GM21825 (cell line): ENCODE data around the gene GAS2.
A peak's percentile ranks its signal among the peaks of the same experiment; 100 is the strongest.

Experiments used
- ATAC-seq: cut with Tn5 transposase; IDR thresholded peaks from one replicate; pipeline ENCODE4 v1.9.1; 2021; ENCODE audit warnings: mild to moderate bottlenecking, moderate library complexity; ENCODE audit not compliant: unreplicated experiment

Gene GAS2

DNA sequence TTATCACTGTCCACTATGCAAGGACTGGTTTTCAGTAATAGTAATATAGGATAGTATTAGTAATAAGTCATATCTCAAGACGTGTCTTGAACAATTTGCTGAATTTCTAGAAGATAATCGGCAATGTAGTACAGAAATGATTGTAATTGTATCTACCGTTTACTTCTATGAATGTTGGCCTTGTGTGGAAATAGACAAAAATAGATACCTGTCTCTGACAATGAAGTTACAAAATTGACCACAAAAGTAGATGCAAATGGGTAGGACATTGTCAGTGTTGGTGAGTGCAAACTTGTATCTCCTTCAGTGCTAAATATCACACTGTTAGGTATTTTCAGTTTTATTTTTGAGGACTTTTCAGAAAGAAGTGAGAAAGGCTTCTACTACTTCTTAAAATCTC, 120.1 kb downstream of the GAS2 start:
- ATAC-seq = peak; percentile 75

GRCh38 chr11:22787055-22787454, 120.6 kb downstream of the GAS2 start:
- no peak for ATAC-seq

DNA sequence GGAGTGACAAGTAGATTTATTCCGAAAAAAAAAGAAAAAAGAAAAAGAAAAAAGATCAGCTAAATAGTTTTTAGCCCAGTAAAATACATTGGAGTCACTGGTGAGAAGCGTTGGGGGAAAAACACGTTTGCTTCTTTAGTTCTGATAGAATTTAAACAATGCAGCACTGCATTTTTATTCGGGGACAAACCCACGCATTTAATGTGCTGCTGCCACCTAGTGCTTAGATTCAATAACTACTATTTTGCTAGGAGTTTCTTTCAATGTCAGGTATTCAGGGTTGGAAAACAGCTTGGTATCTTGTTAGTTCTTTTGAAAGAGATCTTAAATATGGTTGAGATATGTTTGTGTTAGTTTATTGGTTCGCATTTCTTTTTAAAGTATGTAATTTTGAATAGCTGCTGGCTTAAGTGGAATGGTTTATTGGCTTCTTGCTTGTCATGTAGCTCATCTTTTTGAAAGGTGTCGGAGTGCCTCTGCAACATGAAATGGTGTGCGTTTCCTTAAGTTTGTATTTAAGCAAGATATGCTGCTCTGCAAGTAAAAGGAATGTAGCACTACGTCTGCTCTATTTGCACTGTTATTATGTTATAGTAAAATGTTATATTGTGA, 121.2 kb downstream of the GAS2 start:
- no peak for ATAC-seq

- no peak for ATAC-seq
Measured at GRCh38 chr11:22792497-22792896, 126.1 kb downstream of the GAS2 start.

DNA sequence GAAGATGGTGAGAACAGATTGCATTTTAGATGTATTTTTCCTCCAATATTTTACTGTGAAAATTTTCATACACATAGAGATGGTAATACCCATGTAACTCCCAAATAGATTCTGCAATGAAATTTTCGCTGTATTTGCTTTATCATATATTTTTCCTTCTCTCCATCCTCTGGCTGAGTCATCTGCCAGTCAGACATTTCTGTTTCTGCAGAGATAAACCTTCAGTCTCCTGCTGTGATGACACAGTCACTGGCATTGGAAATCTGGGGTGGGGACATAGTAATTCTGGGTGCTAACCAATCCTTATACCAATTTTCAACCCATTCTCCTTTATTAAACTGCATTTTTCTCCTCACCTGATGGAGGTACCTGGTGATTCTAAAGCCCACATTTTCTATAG, 129.5 kb downstream of the GAS2 start:
- ATAC-seq = no peak

GRCh38 chr11:22797047-22797446, 130.6 kb downstream of the GAS2 start:
- ATAC-seq = no peak

DNA sequence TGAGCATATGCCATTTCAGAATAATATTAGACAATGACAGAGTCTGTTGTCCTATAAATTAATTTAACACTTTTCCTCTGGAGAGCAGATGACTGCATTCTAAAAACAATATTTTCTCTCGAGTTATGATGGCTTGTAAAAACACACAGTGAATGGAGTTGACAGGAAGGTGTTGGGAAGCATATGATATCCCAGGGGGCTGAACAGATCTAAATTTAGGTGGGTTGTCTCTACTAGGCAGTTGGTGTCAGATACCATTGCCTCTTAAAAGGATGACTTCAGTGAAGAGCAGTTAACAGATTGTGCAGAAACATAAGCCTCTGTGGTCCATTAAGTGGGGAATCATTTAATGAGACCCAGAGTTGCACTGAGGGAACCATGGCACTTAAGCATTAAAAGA, 132.5 kb downstream of the GAS2 start:
- no peak for ATAC-seq

DNA sequence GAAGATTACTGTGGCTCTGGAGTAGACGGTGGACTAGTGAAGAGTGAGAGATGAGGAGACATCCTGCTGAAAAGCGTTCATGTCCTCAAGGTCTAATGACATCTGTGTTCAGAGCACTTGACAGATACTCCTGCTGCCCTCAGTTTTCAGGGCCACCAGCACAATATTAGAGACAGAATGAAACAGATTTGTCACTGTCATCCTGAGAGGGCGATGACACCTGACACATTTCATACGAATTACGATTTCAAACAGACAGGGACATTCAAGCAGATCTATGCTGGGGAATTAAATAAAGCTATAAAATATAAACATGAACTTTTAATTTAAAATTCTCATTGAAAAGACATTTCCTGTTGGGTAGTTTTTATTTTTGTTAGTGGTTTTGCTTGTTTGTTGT, 134.1 kb downstream of the GAS2 start:
- no peak for ATAC-seq

DNA sequence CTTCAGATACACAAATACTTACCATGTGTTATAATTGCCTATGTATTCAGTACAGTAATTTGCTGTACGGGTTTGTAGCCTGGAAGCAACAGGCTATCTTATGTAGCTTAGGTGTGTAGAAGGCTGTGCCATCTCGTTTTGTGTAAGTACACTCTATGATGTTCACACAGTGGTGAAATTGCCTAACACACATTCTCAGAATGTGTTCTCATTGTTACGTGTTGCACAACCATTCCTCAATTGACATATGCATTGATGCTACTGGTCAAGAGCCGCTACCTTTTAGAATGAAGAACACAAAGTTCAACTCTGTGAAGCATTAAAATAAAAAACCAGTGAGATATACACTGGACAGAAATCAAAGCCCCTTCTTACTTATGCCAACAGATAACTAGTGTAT, 136.4 kb downstream of the GAS2 start:
- ATAC-seq = no peak

DNA sequence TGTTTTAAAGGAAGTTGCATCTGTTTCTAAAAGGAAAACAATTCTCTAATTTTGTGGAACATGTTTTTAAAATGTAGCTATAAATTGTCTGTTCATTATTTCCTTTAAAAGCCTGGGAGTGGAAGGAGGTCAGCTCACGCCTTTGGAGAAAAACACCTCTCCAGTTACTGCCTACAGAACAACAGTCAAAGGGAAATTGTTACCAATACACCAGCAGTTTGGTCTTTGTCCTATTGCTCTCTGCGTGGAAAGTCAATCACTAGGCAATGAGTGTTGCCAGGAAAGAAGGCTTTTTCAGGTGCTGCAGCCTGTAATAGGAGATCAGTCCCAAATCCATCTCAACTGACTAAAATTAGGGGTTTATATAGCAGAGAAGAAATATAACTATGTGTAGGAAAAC, 141.0 kb downstream of the GAS2 start:
- ATAC-seq = no peak

DNA sequence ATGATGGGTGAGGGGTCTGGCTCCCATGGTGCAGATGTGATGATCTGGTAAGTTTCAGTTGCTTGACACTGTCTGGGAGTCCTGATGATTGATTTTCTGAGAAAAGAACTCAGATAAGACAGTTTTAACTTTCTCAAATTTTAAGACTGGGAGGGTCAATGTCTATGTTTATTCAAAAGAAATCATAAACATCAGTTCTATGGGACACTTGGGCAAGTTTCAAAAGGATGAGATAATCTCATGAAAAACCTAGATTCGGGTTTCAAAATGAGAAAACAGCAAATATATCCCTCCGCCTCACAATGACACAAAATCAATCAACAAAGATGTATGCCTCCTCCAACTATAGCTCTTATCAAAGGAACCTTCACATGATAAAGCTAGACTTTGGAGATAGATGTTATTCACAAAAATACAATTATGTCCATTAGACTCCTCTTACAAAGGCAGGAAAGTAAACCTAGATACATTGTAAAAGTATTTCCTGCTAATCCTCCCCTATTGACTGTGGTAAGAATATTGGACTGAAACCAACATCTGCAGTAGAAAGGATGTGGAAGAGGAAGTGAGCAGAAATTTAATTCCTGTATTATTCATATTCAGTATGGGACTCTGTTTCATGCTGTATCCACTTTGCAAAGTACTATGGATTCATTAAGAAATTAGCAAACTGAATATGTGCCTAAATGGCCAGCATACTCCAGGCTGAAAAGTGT, 141.6 kb downstream of the GAS2 start:
- peak; percentile 93 for ATAC-seq

DNA sequence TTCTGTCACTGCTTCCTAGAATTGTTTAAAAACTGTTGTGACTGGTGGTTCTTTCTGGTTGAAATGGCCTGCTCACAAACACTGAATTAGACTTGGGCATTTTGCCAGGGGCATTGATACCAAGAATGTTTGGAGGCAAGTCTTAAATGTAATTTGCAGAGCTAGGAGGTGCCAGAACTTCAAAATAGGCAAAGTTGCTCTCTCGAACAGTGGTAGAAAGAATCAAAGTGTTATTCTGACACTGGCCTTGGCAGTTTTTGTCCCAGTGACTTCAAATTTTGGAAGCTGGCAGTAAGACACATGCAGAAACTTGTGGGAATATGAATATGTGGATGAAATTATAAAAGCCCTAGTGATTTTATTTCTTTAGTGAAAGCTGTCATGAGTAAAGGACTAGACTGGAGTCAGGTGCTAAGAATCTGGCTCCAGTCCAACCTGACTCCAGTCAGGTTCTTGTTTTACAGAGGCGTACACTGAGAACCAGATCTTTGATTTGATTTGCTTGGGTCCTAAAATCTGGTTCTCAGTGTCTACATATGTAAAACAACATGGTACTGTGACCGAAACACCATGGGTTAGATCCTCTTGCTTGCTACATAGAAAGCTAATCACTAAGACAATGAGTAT, 142.3 kb downstream of the GAS2 start:
- ATAC-seq = peak; percentile 40

GRCh38 chr11:22809893-22810292, 143.5 kb downstream of the GAS2 start:
- ATAC-seq = no peak

DNA sequence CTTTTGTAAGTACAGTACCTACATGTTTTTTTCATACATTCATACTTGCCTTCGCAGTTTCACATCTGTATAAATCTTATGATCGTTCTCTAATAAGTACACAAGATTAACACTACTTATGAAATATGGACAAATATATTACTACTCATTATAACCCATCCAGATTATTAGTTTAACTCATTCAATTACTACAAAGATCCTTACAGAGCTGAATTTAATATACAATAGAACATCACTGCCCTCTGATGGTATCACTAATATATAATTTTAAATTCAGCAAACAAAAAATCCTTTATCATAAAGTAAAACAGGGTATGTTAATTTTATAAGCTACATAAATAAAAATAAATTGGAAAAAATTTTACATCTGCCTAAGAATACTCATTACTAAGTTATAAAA, 155.8 kb downstream of the GAS2 start:
- no peak for ATAC-seq

GRCh38 chr11:22828373-22828772, 162.0 kb downstream of the GAS2 start:
- ATAC-seq = no peak

DNA sequence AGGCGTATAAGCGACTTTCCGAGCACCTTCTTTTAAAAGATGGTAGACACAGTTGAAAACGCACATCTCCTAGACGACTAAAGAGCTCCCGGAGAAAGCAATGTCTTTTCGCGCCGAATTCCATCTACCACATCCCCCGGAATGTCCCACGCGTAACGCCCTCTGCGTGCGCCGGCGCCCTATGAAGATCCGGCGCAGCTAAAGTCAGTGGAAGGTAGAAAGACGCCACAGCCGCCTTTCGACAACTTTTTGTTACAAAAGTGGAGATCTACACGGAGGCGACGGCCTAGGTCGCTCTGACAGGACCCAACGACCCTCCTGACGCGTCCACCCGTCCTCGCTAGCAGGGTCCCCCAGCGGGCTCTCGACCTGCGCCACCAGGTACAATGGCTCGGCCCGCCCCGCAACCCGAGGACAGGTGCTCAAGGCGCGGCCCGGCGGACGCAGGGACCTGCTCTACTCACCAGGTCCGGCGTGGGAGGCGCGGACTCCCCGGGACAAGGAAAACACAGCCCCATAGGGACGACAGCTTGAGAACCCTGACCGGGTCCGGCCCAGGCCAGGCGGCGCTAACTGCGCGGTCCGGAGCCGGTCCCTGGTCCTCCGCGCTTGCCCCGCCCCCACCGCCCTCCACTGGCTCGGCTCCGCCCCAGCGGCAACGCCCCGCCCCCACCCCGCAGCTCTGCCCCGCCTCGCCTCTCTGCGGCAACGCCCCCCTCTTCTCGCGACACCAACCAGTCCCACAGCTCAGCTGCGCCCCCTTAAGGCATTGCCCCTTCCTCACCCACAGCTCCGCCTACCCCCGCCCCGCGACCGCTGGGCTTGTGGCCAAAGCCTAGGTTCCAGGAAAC, 163.0 kb downstream of the GAS2 start, which contains the start of gene SVIP:
Gene SVIP (minus strand): TSS at position 571 of the 851 bp plus-strand sequence. CDS start 53 bp downstream, at position 518.
- ATAC-seq = peak; percentile 96

DNA sequence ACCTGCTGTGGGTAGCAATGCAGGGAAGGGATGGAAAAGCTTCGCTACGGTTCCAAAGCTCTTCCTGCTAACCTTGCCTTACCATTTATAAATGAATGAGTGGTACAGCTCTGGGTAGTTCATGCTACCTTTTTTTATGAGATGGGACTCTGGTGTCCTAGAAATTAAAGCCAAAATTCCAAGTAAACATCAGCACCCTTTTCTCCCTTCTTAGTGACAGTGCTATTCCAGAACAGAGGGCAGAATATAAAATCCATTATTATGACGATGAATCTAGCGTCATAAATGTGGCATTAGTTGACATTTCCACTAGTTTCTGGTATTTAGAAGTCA, 163.6 kb downstream of the GAS2 start:
- ATAC-seq = no peak

DNA sequence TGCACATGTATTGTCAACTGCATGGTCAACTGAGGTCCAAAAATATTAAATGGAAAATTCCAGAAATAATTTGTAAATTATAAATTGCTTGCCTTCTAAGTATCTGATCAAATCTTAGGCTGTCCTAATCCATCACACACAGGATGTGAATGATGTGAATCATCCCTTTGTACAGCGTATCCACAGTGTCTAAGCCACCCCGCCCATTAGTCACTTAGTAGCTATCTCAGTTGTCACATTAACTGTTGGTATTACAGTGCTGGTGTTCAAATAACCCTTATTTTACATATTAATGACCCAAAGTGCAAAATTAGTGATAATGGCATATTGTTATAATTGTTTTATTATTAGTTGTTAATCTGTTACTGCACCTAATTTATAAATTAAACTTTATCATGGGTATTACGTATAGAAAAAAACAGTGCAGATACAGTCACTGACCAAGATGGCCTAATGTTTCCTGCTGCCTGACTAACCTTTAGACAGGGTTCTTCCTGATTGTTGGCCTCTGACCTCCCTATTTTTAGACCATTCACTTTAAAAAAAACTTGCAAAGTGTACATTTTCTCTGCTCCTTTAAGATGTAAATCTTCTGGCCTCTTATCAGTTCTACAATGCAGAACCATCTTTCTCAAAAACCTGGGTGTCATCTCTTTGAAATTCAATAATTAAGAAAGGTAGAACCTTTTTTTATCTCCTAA, 166.1 kb downstream of the GAS2 start:
- ATAC-seq = no peak

DNA sequence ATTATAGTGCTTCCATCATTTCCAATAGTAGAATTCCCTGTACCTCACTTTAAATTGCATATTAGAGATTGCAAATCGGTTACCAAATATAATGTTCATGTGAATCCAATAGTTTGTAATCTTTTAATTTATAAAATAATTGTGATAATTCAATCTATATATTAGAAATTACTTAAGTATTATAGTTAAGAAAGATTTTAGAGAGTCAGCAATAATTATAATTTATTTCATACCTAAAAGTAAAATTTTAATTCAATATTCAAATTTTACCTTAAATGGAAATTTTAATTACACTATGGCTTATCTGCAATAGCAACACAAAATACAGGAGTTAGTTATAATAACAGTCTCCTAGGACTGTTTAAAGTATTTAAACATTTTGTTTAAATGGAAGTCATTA, 180.3 kb downstream of the GAS2 start:
- ATAC-seq = no peak

GRCh38 chr11:22851477-22851876, 185.1 kb downstream of the GAS2 start:
- ATAC-seq = no peak

GRCh38 chr11:22859756-22860155, 193.3 kb downstream of the GAS2 start:
- ATAC-seq = no peak
